Measurements from ENCODE around the gene NTRK2.

DNA sequence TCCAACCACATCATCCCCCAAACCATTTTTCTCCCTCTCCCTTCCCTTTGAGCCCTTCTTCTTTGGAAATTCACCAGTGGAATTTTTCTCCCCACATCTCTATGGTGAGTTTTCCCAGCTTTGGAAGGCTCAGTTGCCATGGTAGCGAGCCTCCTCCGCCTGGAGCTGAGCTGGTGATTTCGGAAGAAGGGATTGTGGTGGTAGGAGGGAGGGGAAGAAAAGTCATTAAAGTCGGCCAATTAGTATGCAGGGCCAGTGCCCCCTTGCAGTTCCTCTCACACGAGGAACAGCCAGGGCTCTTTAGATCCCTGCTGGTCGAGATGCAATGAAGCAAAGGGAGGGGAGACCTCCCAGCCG, 322.0 kb downstream of the NTRK2 start:
- TF ChIP-seq, protein P1, sequence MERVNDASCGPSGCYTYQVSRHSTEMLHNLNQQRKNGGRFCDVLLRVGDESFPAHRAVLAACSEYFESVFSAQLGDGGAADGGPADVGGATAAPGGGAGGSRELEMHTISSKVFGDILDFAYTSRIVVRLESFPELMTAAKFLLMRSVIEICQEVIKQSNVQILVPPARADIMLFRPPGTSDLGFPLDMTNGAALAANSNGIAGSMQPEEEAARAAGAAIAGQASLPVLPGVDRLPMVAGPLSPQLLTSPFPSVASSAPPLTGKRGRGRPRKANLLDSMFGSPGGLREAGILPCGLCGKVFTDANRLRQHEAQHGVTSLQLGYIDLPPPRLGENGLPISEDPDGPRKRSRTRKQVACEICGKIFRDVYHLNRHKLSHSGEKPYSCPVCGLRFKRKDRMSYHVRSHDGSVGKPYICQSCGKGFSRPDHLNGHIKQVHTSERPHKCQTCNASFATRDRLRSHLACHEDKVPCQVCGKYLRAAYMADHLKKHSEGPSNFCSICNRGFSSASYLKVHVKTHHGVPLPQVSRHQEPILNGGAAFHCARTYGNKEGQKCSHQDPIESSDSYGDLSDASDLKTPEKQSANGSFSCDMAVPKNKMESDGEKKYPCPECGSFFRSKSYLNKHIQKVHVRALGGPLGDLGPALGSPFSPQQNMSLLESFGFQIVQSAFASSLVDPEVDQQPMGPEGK (CRISPR knock-in tag; IDR thresholded peaks at IDR 0.05; ENCODE audit: borderline replicate concordance): no peak
- TF ChIP-seq, protein P2, sequence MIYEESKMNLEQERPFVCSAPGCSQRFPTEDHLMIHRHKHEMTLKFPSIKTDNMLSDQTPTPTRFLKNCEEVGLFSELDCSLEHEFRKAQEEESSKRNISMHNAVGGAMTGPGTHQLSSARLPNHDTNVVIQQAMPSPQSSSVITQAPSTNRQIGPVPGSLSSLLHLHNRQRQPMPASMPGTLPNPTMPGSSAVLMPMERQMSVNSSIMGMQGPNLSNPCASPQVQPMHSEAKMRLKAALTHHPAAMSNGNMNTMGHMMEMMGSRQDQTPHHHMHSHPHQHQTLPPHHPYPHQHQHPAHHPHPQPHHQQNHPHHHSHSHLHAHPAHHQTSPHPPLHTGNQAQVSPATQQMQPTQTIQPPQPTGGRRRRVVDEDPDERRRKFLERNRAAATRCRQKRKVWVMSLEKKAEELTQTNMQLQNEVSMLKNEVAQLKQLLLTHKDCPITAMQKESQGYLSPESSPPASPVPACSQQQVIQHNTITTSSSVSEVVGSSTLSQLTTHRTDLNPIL (CRISPR knock-in tag; IDR thresholded peaks at IDR 0.05; ENCODE audit: low read depth): no peak
- TF ChIP-seq ZFP30 (CRISPR knock-in tag; IDR thresholded peaks at IDR 0.05): no peak
- no peak for TF ChIP-seq ZNF8 (CRISPR knock-in tag; IDR thresholded peaks at IDR 0.05)
- no peak for TF ChIP-seq ARNTL (CRISPR knock-in tag; IDR thresholded peaks at IDR 0.05; ENCODE audit: borderline replicate concordance, low read depth)
- TF ChIP-seq ZFP3 (CRISPR knock-in tag; IDR thresholded peaks at IDR 0.05): no peak
- TF ChIP-seq OSR1 (CRISPR knock-in tag; IDR thresholded peaks at IDR 0.05): no peak
- TF ChIP-seq ZNF70 (CRISPR knock-in tag; IDR thresholded peaks at IDR 0.05): no peak
- no peak for TF ChIP-seq ISL1 (CRISPR knock-in tag; IDR thresholded peaks at IDR 0.05)
- TF ChIP-seq RARB (CRISPR knock-in tag; IDR thresholded peaks at IDR 0.05): no peak
